ENCODE data around the gene HYLS1.

- TF ChIP-seq CTCF (IDR thresholded peaks at IDR 0.05; ENCODE audit: borderline replicate concordance, extremely low read depth, low read length, poor library complexity, severe bottlenecking) (no peak), EZH2 (IDR thresholded peaks at IDR 0.05; ENCODE audit: borderline replicate concordance, low read depth, low read length, severe bottlenecking) (no peak)
Measured at GRCh38 chr11:125945797-125946520, 58.5 kb downstream of the HYLS1 start, which contains the start of gene VSIG10L2.
